ENCODE results near the gene HABP2.

Gene HABP2

DNA sequence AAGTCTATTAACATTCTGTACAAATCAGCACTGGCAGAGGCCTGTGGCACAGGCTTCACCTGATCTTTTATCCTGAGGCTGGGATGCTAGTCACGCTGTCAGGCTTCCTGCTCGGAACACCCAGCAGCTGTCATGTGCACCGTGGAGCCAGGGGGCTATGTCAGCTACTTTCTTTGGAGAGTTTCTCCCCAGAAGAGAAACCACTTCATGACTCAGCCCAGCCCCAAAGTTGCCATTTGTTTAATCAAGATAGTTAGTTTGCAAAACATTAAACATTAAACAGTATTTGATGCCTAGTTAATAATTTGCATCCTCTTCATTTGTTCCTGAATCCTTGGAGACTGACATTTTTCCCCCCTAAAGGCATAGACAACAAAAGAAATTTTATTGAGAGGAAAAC is at the start of gene HABP2:
Gene HABP2 (plus strand): TSS at position 353 of the 400 bp plus-strand sequence. CDS start 69 bp downstream, outside the sequence.
- DNase-seq (ENCODE audit: low spot score) = no peak

- no peak for DNase-seq (ENCODE audit: low spot score)
These were observed 48.9 kb upstream of the HABP2 start for GRCh38 chr10:113503930-113504329.

DNA sequence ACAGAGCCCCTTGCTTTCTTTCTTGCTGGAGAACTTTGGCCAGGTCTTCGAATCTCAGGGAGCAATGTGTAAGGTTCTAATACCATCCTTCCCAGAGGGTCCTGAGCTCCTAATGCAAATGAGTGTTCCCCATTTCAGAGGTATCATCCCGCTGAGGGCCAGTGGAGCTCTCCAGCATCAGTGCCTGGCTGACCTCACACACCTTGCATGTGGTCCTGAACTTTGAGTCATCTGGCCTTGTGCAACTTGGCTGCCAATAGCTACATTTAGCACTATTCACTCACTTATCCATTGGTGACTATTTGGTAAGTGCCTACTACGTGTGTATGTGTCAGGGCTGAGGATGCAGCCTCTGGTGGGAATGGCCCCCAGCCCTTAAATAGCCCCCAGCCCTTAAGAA is 48.4 kb upstream of the HABP2 start:
- DNase-seq (ENCODE audit: low spot score) = no peak

DNA sequence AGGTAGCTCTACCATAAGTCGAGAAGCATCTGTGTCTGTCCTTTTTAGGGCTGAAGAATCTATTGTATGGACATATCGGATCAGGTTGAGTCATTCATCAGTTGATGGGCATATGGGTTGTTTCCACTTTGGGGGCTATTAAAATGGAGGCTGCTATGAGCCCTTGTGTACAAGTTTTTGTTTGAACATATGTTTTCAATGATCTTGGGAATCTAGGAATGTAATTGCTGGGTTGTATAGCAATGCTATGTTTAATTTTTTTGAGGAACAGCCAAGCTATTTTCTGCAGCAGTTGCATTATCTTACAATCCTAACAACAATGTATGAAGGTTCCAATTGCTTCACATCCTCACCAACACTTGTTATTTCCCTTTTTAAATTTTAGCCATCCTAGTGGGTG is 46.4 kb upstream of the HABP2 start:
- no peak for DNase-seq (ENCODE audit: low spot score)

- DNase-seq (ENCODE audit: low spot score) = no peak
These were observed 41.4 kb upstream of the HABP2 start for GRCh38 chr10:113511419-113511818.

GRCh38 chr10:113515161-113515560 is 37.7 kb upstream of the HABP2 start:
- no peak for DNase-seq (ENCODE audit: low spot score)

DNA sequence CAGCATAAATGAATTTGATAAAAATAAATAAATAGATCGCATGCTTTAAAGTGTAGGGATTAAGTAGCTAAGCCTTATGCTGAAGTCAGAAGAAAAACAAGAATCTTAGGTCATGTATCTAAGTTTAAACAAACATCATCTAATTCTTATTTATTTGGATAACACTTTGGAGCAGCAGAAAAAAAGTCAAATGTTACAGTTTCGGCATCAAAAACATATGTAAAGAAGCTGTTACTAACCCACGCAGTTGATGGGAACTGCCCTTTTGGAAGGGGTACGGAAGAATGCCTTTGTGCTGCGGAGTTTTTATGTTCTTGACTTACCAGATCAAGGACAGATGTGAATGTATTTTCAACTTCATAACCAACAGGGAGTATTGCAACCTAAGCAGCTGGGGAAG is 37.3 kb upstream of the HABP2 start:
- DNase-seq (ENCODE audit: low spot score) = no peak

DNA sequence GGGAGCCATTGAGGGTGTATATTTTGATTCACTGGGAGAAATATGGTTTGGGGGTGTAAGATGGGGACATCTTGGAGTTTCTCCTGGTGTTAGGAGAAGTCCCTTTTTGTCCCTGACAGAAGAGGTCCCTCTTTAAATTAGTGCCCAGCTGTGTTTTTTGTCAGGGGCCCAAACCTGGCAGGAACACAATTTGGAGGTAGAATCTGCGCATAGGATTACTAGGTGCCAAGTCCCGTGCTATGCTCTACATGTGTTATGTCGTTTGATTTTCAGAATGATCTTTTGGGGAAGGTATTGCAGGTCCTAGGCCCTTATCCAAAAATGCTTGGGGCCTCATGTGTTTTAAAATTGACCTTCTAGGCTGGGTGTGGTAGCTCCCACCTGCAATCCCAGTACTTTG is 36.8 kb upstream of the HABP2 start:
- no peak for DNase-seq (ENCODE audit: low spot score)

DNA sequence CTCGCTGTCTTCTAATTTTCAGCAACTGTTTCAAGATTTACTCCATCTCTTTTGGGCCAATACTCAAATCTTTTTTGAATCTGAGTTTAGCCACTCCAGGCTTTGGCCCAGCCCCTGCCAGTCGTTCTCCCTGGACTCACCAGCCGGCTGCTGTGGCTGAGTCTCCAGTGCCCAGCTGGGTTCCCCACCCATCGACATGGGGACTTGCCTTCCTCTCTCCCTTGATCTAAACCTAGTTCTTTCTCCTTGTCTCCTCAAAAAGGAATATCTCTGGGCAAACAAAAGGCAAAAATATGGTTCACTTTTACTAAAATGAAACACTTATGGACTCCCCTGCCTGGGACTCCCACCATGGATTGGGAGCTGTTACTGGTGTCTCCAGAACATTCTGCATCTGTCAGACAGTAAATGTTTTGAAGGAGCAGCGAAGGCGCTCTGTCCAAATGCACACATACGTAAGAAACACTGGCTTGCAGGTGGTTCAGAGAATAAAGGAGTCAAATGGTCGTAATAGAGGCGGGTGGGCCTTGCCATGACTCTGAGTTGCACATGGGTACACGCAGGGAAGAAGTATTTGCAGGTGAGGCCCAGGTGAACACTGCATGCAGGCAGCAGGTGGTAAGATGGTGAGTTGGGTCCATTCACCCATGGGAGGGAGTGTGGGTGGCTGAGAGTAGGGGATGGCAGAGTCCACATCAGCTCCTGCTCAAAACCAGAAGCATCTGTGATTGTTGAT is 35.5 kb upstream of the HABP2 start:
- DNase-seq (ENCODE audit: low spot score) = no peak

GRCh38 chr10:113517901-113518260 is 35.0 kb upstream of the HABP2 start:
- DNase-seq (ENCODE audit: low spot score) = no peak

GRCh38 chr10:113518415-113518814 is 34.4 kb upstream of the HABP2 start:
- no peak for DNase-seq (ENCODE audit: low spot score)

DNA sequence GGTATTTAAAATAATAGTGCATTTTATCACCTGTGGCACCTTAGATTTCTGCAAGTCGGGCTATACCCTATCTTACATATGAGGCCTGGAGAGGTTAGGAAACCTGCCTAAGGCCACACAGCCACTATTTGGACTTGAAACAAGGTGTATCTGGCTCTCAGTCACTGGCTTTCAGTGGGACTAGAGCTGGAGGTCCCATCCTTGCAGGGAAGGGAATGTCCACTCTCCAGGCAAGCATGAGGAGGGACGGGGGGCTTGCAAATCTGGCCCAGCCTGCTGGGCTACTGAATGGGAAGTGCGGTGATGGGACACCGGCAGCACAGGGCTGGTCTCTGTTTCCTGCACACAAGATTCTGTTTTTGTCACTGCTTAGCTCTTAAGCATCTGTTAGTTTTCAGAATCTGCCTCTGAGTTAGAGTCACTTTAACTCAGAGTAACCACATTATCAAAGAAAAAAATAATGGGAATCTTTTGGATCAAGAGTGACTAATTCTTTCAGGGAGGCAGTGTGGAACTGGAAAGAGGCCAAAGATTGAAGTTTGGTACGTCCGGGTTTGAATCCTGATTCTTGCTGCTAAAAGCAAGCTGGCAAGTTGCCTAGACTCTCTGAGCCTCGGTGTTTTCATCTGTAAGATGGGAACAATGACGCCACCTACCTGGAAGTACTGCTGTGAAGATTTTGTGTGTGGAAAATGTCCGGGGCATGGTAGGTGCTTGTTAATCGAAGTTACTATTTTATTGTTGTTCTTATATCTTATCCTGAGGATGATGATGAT is 33.8 kb upstream of the HABP2 start:
- DNase-seq (ENCODE audit: low spot score) = no peak

DNA sequence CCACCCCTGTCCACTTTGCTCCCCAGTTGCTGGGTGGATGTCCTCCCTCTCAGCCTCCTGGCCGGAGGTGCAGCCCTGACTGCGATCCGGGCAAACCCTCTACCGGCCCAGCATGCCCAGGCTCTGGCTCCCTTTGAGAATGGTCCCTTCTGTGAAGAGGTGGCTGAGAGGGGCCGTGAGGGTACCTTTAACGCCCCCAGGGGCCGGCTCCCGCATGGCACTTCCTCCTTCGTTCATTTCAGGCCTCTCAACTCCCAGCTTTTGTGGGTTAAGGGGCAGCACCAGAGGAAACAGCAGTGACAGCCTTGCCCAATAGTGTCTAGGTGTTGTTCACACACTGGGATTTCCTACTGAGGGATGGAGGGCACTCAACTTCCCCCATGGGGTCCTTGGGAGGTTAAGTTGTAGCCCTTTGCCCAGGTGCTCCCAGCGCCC is 33.2 kb upstream of the HABP2 start:
- DNase-seq (ENCODE audit: low spot score) = no peak

DNA sequence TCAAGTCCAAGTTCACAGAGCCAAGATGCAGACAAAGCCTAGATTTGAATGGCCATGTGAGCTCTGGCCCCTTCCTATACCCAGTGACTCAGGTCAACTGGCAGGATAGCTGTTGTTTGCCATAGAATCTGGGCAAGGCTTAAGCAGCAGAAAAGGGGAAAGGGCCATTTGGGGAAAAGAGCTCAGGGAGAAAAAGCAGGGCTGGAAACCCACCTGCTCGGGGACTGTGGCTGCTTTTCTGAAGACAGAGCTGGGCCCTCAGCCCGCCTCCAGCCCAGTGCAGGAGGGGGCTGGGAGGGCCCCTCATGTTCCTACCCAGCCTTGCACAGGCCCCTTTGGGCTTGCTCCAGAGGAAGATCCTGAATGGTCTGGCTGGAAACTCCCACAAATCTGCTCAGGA is 32.6 kb upstream of the HABP2 start:
- DNase-seq (ENCODE audit: low spot score) = no peak

- peak; percentile 62 for DNase-seq (ENCODE audit: low spot score)
These were observed 32.0 kb upstream of the HABP2 start for GRCh38 chr10:113520690-113521474.

- no peak for DNase-seq (ENCODE audit: low spot score)
These were observed 31.4 kb upstream of the HABP2 start for GRCh38 chr10:113521475-113521795.

GRCh38 chr10:113522460-113522859 is 30.4 kb upstream of the HABP2 start:
- no peak for DNase-seq (ENCODE audit: low spot score)

DNA sequence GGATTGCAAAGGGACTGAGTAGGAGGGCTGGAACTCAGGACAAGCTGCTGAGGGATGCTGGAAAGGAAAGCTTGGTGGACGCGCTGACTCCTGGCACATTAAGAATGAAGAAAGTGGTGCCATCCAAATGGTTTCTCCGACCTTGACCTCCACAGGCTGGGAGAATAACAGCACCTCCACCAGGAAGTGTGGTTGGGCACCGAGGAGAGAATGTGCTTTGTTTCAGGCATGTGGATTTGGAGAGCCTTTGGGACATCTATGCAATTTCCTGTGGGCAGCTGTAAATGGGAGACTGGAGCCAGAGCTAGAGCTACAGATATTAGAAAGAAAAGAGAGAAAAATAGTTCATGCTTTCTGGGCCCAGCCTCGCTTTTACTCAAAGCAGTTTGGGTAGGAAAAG is 29.8 kb upstream of the HABP2 start:
- no peak for DNase-seq (ENCODE audit: low spot score)

- no peak for DNase-seq (ENCODE audit: low spot score)
These were observed 29.2 kb upstream of the HABP2 start for GRCh38 chr10:113523628-113524027.

- DNase-seq (ENCODE audit: low spot score) = no peak
These were observed 28.7 kb upstream of the HABP2 start for GRCh38 chr10:113524120-113524519.

DNA sequence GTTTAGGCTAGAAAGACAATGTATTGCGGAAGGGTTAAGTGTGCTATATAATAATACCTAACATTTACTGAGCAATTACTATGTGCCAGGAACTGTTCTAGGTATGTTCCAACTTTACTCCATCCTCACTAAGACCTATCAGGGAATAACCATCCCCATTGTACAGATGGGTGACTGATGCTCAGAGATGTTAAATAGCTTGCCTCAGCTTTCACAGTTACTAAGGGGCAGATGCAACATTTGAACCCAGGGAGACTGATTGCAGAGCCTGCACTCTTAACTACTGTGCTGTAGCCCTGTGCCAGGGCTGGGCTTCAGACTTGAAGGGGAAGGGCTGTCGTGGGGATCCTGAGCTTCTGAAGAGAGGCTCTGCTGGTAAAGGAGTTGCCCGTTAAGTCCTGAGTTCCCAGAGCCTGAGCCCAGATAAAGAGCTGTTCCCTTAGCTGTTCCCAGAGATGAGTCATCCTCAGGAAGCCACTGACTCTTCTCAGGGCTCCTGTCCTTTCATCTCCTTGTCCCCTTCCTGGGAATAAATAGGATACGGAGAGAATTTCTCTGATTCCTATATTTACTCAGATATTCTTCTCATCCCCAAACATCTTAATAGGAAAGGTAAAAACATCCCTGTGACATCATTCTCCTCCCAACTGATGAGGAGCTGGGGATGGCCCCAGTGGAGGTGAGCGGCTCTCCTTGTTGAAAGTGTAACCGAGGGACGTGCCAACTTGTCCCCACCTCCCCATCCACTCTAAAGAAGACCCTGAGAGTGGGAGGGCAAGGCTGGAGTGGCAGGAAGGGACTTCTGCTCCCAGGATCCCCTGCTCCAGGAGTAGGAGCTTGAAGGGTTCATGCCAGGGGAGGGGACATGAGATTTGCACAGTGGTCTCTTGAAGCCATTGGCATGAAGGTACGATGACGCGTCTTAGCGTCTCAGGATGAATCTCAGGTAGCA is 28.0 kb upstream of the HABP2 start:
- peak; percentile 32 for DNase-seq (ENCODE audit: low spot score)

DNA sequence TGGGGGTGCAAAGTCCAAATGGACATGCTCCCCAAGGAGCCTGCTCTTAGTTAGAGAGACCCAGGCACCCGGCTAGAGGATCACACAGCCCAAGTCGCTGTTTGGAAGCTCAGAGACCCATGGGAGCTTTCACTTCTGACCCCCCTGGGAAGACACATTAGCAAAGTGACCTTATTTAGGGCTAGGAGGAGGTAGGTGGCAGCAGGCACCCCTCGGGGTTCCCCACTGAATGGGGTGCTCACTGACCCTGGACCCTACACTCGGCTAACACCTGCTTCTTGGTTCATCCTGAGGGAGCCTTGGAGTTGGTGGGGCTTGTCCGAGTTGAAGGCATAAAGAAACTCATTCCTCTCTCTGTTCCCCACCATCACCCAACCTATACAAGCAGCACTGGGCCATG is 27.1 kb upstream of the HABP2 start:
- no peak for DNase-seq (ENCODE audit: low spot score)
